ENCODE measurements around the gene TBX18. TPM values are rescaled to one million over a fixed set of nuclear protein-coding genes. Genes with fewer than 3 reads are reported as not detected.

Gene TBX18
- total RNA-seq = 8.8 and 16.8 TPM in 2 replicates

DNA sequence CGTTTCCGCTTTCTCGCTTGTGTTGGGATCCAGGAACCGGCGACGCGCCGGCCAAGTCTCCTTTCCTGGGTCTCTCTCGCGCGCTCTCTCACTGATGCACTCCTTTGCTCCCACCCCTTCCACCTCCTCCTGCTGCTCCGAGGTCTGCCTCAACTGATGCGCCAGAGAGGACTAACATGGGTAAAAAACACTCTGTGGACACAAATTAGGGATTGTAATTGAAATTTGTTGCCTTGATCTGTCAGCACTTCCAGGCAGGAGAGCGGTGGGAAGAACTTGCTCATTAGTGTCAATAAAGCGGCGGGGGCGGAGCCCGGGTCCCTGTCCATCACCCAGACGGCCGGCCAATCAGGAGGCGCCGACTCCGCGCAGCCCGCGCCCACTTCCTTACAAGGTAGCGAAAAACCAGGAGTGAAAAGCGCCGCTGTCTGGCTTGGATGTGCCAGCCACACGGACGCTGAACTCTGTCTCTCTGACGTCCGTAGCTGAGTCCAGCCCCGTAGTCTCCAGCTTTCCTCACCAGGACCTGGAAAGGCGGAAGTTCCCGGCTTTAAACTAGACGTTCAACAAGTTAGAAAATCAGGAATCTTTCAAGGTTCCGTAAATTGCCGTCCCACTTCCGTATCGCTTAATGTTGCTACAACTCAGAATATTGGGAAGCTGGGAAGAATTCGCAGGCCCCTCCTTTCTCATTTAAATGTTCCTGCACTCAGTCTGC, at the start of gene TBX18:
TBX18 (minus strand) TSS at position 267 of the 718 bp plus-strand sequence. CDS start 417 bp downstream, outside the sequence.

Small RNA genes lying within 50 kb of the gene (small RNA-seq; reads per million reads assigned to genes)
- not detected for gene AL590143.1 (ENCODE audit: low replicate concordance)
